Measurements from ENCODE around the gene THSD4.

DNA sequence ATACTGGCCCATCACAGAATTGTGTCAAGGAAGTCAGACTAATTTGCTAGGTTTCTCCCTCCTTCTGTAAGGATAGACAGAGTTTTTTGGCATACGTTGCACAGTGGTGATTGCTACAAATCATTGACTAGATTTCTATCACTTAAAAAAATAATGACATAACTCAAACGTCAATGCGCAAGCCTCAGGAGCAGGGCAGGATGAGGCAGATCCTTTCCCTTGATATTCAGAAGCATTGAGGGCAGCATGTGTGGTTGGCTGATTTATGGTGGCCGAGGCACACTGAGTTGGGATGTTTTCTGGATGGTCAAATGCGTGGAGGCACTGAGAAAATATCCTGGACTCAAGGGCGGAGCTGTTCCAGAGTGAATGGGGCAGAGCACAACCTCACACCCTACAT is 14.4 kb downstream of the THSD4 start:
- TF ChIP-seq, protein P1, sequence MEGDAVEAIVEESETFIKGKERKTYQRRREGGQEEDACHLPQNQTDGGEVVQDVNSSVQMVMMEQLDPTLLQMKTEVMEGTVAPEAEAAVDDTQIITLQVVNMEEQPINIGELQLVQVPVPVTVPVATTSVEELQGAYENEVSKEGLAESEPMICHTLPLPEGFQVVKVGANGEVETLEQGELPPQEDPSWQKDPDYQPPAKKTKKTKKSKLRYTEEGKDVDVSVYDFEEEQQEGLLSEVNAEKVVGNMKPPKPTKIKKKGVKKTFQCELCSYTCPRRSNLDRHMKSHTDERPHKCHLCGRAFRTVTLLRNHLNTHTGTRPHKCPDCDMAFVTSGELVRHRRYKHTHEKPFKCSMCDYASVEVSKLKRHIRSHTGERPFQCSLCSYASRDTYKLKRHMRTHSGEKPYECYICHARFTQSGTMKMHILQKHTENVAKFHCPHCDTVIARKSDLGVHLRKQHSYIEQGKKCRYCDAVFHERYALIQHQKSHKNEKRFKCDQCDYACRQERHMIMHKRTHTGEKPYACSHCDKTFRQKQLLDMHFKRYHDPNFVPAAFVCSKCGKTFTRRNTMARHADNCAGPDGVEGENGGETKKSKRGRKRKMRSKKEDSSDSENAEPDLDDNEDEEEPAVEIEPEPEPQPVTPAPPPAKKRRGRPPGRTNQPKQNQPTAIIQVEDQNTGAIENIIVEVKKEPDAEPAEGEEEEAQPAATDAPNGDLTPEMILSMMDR (IDR thresholded peaks at IDR 0.05): no peak
- TF ChIP-seq POLR2A (IDR thresholded peaks at IDR 0.05): no peak
